Measurements from ENCODE around the gene PRSS57. TPM values are rescaled to one million over a fixed set of nuclear protein-coding genes. Genes with fewer than 3 reads are reported as not detected.

The PRSS57 gene
- total and polyA plus RNA-seq, 2 of the 8 experiments (the other 6 are each of a cell fraction or from before 2014, with no cell fraction given) = not detected

GRCh38 chr19:703651-704446, 8.6 kb upstream of the PRSS57 start:
- Histone ChIP-seq H3K23ac (ENCODE audit: insufficient read length) (no peak overlapping the region), H3K27ac (ENCODE audit: low read depth, low read length) (no peak overlapping the region), H3K36me3 (ENCODE audit: control insufficient read depth in 2 of 4, insufficient read depth in 4 of 4, low read length in 3 of 4) (no peaks in the 10 kb centered on the region), H3K9ac (replicated peaks in 1 of 4; ENCODE audit: extremely low read depth in 1 of 4, low read depth in 3 of 4, low read length in 3 of 4) (no peak overlapping the region), H3K79me1 (ENCODE audit: low read depth, low read length) (no peaks in the 10 kb centered on the region), H3K79me2 (ENCODE audit: control insufficient read depth in 1 of 2, insufficient read depth in 2 of 2, low read length in 2 of 2) (no peaks in the 10 kb centered on the region), H3K56ac (replicated peaks; ENCODE audit: insufficient read length, low read depth, low read length) (no peak overlapping the region), H2AK5ac (ENCODE audit: low read depth, low read length) (no peak overlapping the region), H3K18ac (ENCODE audit: extremely low read depth, low read length) (peak overlapping the region; percentile 78), H2BK120ac (replicated peaks; ENCODE audit: low read depth, low read length) (no peak overlapping the region), H3K4me3 (ENCODE audit: extremely low read depth in 1 of 4, insufficient read depth in 2 of 4, low read depth in 3 of 4, low read length in 4 of 4) (peak overlapping the region; percentile 1 to 59 (median 32); a peak in 7 of 8 replicates), H2BK20ac (ENCODE audit: low read length) (0 out of 2 replicates have a peak overlapping the region, but pooled peaks have one; percentile 34), H3K23me2 (ENCODE audit: low read depth, low read length) (peaks cover 3% of the 10 kb centered on the region; the same call in 1 of the 2 replicates), H3K4me2 (ENCODE audit: insufficient read depth in 1 of 2, low read depth in 2 of 2, low read length in 2 of 2) (peak overlapping the region; percentile 71 to 100), H3K4ac (replicated peaks; ENCODE audit: insufficient read length, low read depth, low read length) (no peak overlapping the region), H4K5ac (ENCODE audit: insufficient read length, low read depth, low read length) (peak overlapping the region; percentile 48), H2AFZ (ENCODE audit: low read length) (peak overlapping the region; percentile 100), H3K9me3 (ENCODE audit: insufficient read depth in 2 of 2, low read depth in 1 of 2, low read length in 1 of 2) (no peaks in the 10 kb centered on the region), H3K4me1 (replicated peaks in 1 of 4; ENCODE audit: control insufficient read depth in 3 of 4, insufficient read depth in 4 of 4, low read length in 3 of 4) (peaks cover 0 to 8% (median 3%) of the 10 kb centered on the region in 4 experiments; a peak in 6 of 7 replicates), H3K14ac (ENCODE audit: insufficient read length) (no peak overlapping the region), H4K20me1 (replicated peaks in 1 of 2; ENCODE audit: control insufficient read depth in 1 of 2, insufficient read depth in 2 of 2, low read length in 2 of 2) (no peaks in the 10 kb centered on the region), H4K91ac (replicated peaks; ENCODE audit: insufficient read length, low read length) (peak overlapping the region; percentile 91), H4K8ac (ENCODE audit: extremely low read depth, insufficient read depth, low read length) (peak overlapping the region; percentile 35), H2BK5ac (ENCODE audit: low read depth, low read length) (peak overlapping the region; percentile 81; the same call in 1 of the 2 replicates), H2BK12ac (ENCODE audit: low read depth, low read length) (peak overlapping the region; percentile 60; the same call in 1 of the 2 replicates), H3K27me3 (replicated peaks in 1 of 4; ENCODE audit: control insufficient read depth in 3 of 4, extremely low read depth in 1 of 4, insufficient read depth in 3 of 4, low read length in 3 of 4) (no peaks in the 10 kb centered on the region), H2BK15ac (ENCODE audit: low read length) (peak overlapping the region; percentile 92; the same call in 1 of the 2 replicates)
- DNase-seq (ENCODE audit: low read depth in 1 of 2, low spot score in 2 of 2) (peak; percentile 90 to 100), FAIRE-seq (no peak)
- ChIA-PET POLR2A (ENCODE audit: partially characterized antibody) (interaction anchor here (0.5 to 2.0 kb wide), 13 partner anchors 11 to 608 kb away, joined by 3 to 11 read pairs (median 3); partner anchors contain the start of gene BSG), CTCF (ENCODE audit: partially characterized antibody) (interaction anchor here (0.8 to 3.7 kb wide), 8 partner anchors 15 to 193 kb away, joined by 3 to 15 read pairs (median 4); partner anchors contain the start of gene POLRMT)
- 3% methylated on average over 6 of the region's 50 CpGs; no CpG with 5 or more reads in 1 of the 2 experiments for WGBS, 2 experiments (ENCODE audit: extremely low coverage in 1 of 2, insufficient coverage in 1 of 2, insufficient read length in 1 of 2, insufficient replicate concordance in 2 of 2, low coverage in 1 of 2, low lambda C conversion rate in 2 of 2, missing lambda C conversion rate in 1 of 2)
- 0 out of 2 replicates have a peak, but pooled peaks have one; percentile 15 for TF ChIP-seq CREB1 (IDR thresholded peaks at IDR 0.05)
- TF ChIP-seq RFX5 (IDR thresholded peaks at IDR 0.05; ENCODE audit: borderline replicate concordance, low read depth, low read length) = no peak
- peak; percentile 68 for TF ChIP-seq TAF7 (optimal IDR thresholded peaks at IDR 0.05; ENCODE audit: borderline replicate concordance, low read depth, low read length)
- peak in 1 of 2 experiments; percentile 47; a peak in 2 of 3 replicates for TF ChIP-seq POLR2A (IDR thresholded peaks at IDR 0.05; ENCODE audit: control extremely low read depth in 1 of 2, low read depth in 2 of 2, low read length in 2 of 2)
- TF ChIP-seq SP4 (IDR thresholded peaks at IDR 0.05; ENCODE audit: low read length) = peak; percentile 41; the same call in 1 of the 2 replicates
- TF ChIP-seq PHF8 (conservative IDR thresholded peaks at IDR 0.05; ENCODE audit: low read depth, low read length) = peak; percentile 45; the same call in 1 of the 2 replicates
- 0 out of 2 replicates have a peak, but pooled peaks have one; percentile 24 for TF ChIP-seq SP1 (IDR thresholded peaks at IDR 0.05; ENCODE audit: low read depth, low read length)
- peak; percentile 84 for TF ChIP-seq TAF1 (IDR thresholded peaks at IDR 0.05; ENCODE audit: low read depth, low read length)
- TF ChIP-seq POLR2AphosphoS5 (IDR thresholded peaks at IDR 0.05; ENCODE audit: low read depth, low read length) = peak; percentile 77; the same call in 1 of the 2 replicates
- TF ChIP-seq SAP30 (IDR thresholded peaks at IDR 0.05; ENCODE audit: insufficient read depth, insufficient replicate concordance, low read length) = no peak
- TF ChIP-seq TBP (IDR thresholded peaks at IDR 0.05; ENCODE audit: low read depth, low read length) = peak; percentile 81

All from H1 (cell line).